ENCODE measurements around the gene MEAK7.
A peak's percentile ranks its signal among the peaks of the same experiment; 100 is the strongest.

MEAK7 gene

DNA sequence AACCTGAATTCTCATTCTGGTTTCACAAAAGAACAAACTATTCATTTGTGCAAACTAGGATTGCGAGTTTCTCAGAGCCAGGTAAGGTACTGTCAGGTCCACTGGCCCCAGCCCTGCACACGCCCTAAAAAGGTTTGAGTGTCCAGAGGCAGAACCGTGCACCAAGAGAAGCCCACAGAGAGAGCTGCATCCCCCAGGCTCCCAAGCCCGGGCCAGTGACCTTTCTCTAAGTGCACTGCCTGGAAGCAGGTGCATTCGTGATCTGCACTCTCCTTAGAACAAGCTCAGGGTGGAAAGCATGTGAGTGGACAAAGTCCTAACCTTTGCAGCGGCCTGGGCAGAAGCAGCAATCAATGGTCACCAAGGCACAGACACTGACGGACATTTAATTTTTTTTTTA, 26.8 kb downstream of the MEAK7 start:
- H3K4me3 ChIP-seq (ENCODE audit: low read length), result no peak overlapping the region
- no peak for DNase-seq (ENCODE audit: low read depth)
- TF ChIP-seq, protein P1, sequence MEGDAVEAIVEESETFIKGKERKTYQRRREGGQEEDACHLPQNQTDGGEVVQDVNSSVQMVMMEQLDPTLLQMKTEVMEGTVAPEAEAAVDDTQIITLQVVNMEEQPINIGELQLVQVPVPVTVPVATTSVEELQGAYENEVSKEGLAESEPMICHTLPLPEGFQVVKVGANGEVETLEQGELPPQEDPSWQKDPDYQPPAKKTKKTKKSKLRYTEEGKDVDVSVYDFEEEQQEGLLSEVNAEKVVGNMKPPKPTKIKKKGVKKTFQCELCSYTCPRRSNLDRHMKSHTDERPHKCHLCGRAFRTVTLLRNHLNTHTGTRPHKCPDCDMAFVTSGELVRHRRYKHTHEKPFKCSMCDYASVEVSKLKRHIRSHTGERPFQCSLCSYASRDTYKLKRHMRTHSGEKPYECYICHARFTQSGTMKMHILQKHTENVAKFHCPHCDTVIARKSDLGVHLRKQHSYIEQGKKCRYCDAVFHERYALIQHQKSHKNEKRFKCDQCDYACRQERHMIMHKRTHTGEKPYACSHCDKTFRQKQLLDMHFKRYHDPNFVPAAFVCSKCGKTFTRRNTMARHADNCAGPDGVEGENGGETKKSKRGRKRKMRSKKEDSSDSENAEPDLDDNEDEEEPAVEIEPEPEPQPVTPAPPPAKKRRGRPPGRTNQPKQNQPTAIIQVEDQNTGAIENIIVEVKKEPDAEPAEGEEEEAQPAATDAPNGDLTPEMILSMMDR (IDR thresholded peaks at IDR 0.05; ENCODE audit: insufficient read depth, low read depth, low read length, missing control alignments), result no peak

DNA sequence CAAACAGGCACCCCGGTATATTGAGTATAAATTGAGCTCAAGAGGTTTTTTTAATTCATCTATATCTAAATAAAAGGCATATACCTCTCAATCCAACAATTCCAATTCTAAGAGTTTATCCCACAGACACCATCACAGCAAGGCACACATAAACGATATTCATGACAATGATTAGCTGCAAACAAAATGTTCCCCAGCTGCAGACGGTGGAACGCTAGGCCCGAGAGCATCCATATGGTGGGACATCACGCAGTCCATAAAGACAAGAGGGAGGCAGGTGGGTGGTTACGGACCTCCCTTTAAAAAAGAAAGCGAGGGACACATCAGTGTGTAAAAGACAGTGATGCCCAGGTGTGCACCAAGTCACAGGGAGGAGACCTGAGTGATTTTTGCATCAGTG, 28.1 kb downstream of the MEAK7 start:
- TF ChIP-seq, protein P1 (IDR thresholded peaks at IDR 0.05; ENCODE audit: insufficient read depth, low read depth, low read length, missing control alignments), result no peak
- no peak for DNase-seq (ENCODE audit: low read depth)
- no peak overlapping the region for H3K4me3 ChIP-seq (ENCODE audit: low read length)

DNA sequence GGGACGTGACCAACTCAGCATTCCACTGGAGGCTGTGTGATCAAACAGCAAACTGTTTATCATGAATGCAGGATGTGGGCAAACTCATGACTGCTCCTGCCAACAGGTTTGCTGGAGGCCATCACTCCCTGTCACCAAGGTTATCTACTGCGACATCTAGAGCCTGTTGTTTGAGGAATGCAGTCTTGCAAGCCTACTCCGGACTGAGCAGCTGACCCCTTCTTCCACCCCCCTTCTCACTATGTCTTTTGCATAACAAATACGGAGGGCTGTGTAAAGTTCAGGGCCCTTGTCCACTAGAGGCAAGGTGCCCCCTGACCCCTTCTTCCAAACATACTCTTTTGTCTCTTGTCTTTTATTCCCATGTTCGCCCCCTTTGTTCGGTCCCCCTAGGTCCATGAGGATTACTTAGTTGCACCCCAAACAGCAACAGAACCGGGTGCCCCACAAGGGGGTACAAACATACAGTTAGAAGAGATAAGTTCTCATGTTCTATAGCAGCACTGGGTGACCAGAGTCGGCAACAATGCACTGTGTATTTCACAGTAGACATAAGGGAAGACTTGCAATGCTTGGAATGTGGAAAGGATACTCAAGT, 28.7 kb downstream of the MEAK7 start:
- no peak overlapping the region for H3K4me3 ChIP-seq (ENCODE audit: low read length)
- TF ChIP-seq, protein P1 (IDR thresholded peaks at IDR 0.05; ENCODE audit: insufficient read depth, low read depth, low read length, missing control alignments), result no peak
- DNase-seq (ENCODE audit: low read depth), result no peak

DNA sequence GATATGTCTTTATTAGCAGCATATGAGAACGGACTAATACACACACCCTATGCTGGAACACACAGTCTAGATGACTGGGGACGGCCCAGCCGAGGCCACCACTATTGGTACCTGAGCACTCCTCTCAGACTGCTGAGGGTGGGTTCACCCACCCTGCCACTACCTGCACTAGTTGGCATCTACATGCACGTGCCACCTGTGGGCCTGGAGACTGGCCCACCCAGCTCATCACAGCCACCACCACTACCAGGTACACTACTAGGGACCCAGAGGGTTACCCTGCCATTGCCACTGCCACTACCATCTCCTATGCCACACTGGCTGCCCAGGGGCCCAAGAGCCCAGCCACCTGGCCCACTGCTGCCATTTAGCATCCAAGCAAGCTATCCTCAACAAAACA, 32.5 kb downstream of the MEAK7 start:
- TF ChIP-seq, protein P1 (IDR thresholded peaks at IDR 0.05; ENCODE audit: insufficient read depth, low read depth, low read length, missing control alignments), result no peak
- DNase-seq (ENCODE audit: low read depth), result no peak
- H3K4me3 ChIP-seq (ENCODE audit: low read length), result no peak overlapping the region

DNA sequence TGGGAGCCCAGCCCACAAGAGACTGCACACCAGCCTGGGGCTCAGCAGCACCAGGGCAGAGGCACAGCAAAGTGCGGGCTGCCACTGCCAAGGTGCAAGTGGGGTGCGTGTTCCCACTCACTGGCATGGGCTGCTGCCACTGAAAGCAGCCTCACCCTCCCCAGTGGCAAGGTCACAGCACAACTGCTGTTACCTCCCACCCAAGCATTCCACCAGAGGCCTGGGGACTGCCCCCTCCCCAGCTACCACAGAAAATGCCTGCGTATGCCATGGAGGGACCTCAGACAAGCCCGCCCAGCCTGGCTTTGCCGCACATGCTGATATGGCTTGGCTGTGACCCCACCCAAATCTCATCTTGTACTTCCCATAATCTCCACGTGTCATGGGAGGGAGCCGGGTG, 33.1 kb downstream of the MEAK7 start:
- H3K4me3 ChIP-seq (ENCODE audit: low read length), result no peak overlapping the region
- DNase-seq (ENCODE audit: low read depth), result no peak
- TF ChIP-seq, protein P1 (IDR thresholded peaks at IDR 0.05; ENCODE audit: insufficient read depth, low read depth, low read length, missing control alignments), result no peak

DNA sequence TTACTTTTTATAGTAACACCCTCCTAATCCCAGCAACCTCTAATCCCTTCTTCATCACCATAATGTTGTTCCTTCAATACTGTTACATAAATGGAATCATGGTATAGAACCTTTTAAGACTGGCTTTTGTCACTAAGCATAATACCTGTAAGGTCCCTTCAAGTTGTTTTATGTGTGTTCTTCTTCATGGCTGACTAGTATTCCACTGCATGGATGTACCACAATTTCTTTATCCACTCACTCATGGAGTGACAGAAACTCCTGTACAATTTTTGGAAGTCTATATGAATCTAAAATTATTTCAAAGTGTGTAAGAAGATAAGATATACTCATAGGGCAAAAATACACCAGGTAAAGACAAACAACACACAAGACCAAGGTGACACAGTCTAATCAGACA, 36.8 kb downstream of the MEAK7 start:
- no peak for DNase-seq (ENCODE audit: low read depth)
- TF ChIP-seq, protein P1 (IDR thresholded peaks at IDR 0.05; ENCODE audit: insufficient read depth, low read depth, low read length, missing control alignments), result no peak
- no peak overlapping the region for H3K4me3 ChIP-seq (ENCODE audit: low read length)

DNA sequence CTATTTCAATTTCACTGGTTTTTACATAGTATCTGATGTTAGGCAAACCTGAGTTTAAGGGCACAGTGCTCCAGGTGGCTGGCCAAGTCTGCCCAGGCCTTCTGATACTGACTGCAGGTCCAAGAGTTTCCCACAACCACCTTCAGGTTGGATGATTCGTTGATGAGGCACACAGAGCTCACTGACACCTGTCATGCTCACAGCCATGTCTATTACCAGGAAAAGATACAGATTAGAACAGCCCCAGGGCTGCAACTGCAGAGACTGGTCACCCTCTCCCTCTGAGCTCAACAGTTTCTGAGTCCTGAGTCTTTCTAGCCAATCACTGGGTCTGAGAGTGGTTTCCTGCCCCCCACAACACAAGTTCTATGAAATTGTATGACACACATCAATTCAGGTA, 37.2 kb downstream of the MEAK7 start:
- peak; percentile 62 for DNase-seq (ENCODE audit: low read depth)
- H3K4me3 ChIP-seq (ENCODE audit: low read length), result no peak overlapping the region
- TF ChIP-seq, protein P1 (IDR thresholded peaks at IDR 0.05; ENCODE audit: insufficient read depth, low read depth, low read length, missing control alignments), result no peak
